ENCODE data around the gene DIP2C. TPM values are rescaled to one million over a fixed set of nuclear protein-coding genes. Genes with fewer than 3 reads are reported as not detected.

Gene DIP2C
- total RNA-seq, 1 experiment from 2014 or later = 11.4 TPM

- H3K4me3 Mint-ChIP-seq (ENCODE audit: unreplicated experiment) = peak overlapping the region; percentile 69
- ChIA-PET POLR2A (interaction anchor here (0.7 kb wide), 1 partner anchor 625 kb away, joined by 3 read pairs; no protein-coding TSS in a partner anchor), CTCF (interaction anchor here (1.2 to 1.6 kb wide), 2 partner anchors 107 to 353 kb away, joined by 4 to 6 read pairs; no protein-coding TSS in a partner anchor)
- H3K27me3 Mint-ChIP-seq (ENCODE audit: insufficient read depth, unreplicated experiment) = no peaks in the 10 kb centered on the region
- Histone ChIP-seq H3K9me3 (peaks cover 2% of the 10 kb centered on the region; the same call in 1 of the 2 replicates), H3K4me3 (ENCODE audit: low read depth, low read length) (0 out of 2 replicates have a peak overlapping the region, but pooled peaks have one; percentile 1), H3K4me1 (no peaks in the 10 kb centered on the region), H3K36me3 (ENCODE audit: control insufficient read depth, insufficient read depth, low read length) (no peaks in the 10 kb centered on the region), H3K27me3 (replicated peaks; ENCODE audit: control insufficient read depth, insufficient read depth, low read length) (no peaks in the 10 kb centered on the region)
- no peak for TF ChIP-seq CTCF (IDR thresholded peaks at IDR 0.05; ENCODE audit: insufficient read depth in 1 of 2, low read depth in 1 of 2, low read length in 1 of 2, severe bottlenecking in 1 of 2, unreplicated experiment in 1 of 2)
- peak; percentile 66 to 88 for DNase-seq
- peaks cover 16% of the 10 kb centered on the region for H3K36me3 Mint-ChIP-seq (ENCODE audit: insufficient read depth, unreplicated experiment)
- H3K4me1 Mint-ChIP-seq (ENCODE audit: low read depth, unreplicated experiment) = no peaks in the 10 kb centered on the region
- intact Hi-C loops (cut with micrococcal nuclease; ENCODE audit: unreplicated experiment) = no loop called here
- no TSS peak for BruUV-seq (replicated peaks)
- peak overlapping the region; percentile 63 for H3K27ac Mint-ChIP-seq (ENCODE audit: unreplicated experiment)
- no peaks in the 10 kb centered on the region for H3K9me3 Mint-ChIP-seq (ENCODE audit: unreplicated experiment)
Measured at GRCh38 chr10:436013-436697, 253.3 kb downstream of the DIP2C start.

- no peak overlapping the region for H3K4me3 Mint-ChIP-seq (ENCODE audit: unreplicated experiment)
- Histone ChIP-seq H3K9me3 (peaks cover 3% of the 10 kb centered on the region; the same call in 1 of the 2 replicates), H3K36me3 (ENCODE audit: control insufficient read depth, insufficient read depth, low read length) (no peaks in the 10 kb centered on the region), H3K4me3 (ENCODE audit: low read depth, low read length) (no peak overlapping the region), H3K27me3 (replicated peaks; ENCODE audit: control insufficient read depth, insufficient read depth, low read length) (no peaks in the 10 kb centered on the region), H3K4me1 (no peaks in the 10 kb centered on the region)
- H3K36me3 Mint-ChIP-seq (ENCODE audit: insufficient read depth, unreplicated experiment) = peaks cover 16% of the 10 kb centered on the region
- no peak for TF ChIP-seq CTCF (IDR thresholded peaks at IDR 0.05; ENCODE audit: insufficient read depth in 1 of 2, low read depth in 1 of 2, low read length in 1 of 2, severe bottlenecking in 1 of 2, unreplicated experiment in 1 of 2)
- CTCF ChIA-PET = no interaction called here
- no peaks in the 10 kb centered on the region for H3K27me3 Mint-ChIP-seq (ENCODE audit: insufficient read depth, unreplicated experiment)
- H3K4me1 Mint-ChIP-seq (ENCODE audit: low read depth, unreplicated experiment) = no peaks in the 10 kb centered on the region
- no peak for DNase-seq
- no peaks in the 10 kb centered on the region for H3K9me3 Mint-ChIP-seq (ENCODE audit: unreplicated experiment)
- no TSS peak for BruUV-seq (replicated peaks)
- intact Hi-C loops (cut with micrococcal nuclease; ENCODE audit: unreplicated experiment) = no loop called here
- H3K27ac Mint-ChIP-seq (ENCODE audit: unreplicated experiment) = no peak overlapping the region
- POLR2A ChIA-PET = no interaction called here
Measured at GRCh38 chr10:435397-435796, 254.1 kb downstream of the DIP2C start.

- intact Hi-C loops (cut with micrococcal nuclease; ENCODE audit: unreplicated experiment) = no loop called here
- no peaks in the 10 kb centered on the region for H3K4me1 ChIP-seq
- Mint-ChIP-seq H3K27ac (ENCODE audit: unreplicated experiment) (no peak overlapping the region), H3K4me1 (ENCODE audit: low read depth, unreplicated experiment) (no peaks in the 10 kb centered on the region), H3K9me3 (ENCODE audit: unreplicated experiment) (no peaks in the 10 kb centered on the region), H3K36me3 (ENCODE audit: insufficient read depth, unreplicated experiment) (peaks cover 6% of the 10 kb centered on the region), H3K4me3 (ENCODE audit: unreplicated experiment) (no peak overlapping the region), H3K27me3 (ENCODE audit: insufficient read depth, unreplicated experiment) (no peaks in the 10 kb centered on the region)
- ChIA-PET CTCF (no interaction called here), POLR2A (no interaction called here)
- no peak overlapping the region for H3K4me3 ChIP-seq (ENCODE audit: low read depth, low read length)
- TF ChIP-seq CTCF (IDR thresholded peaks at IDR 0.05; ENCODE audit: insufficient read depth in 1 of 2, low read depth in 1 of 2, low read length in 1 of 2, severe bottlenecking in 1 of 2, unreplicated experiment in 1 of 2) = no peak
- H3K9me3 ChIP-seq = peaks cover 3% of the 10 kb centered on the region; the same call in 1 of the 2 replicates
- no peaks in the 10 kb centered on the region for H3K27me3 ChIP-seq (replicated peaks; ENCODE audit: control insufficient read depth, insufficient read depth, low read length)
- no peaks in the 10 kb centered on the region for H3K36me3 ChIP-seq (ENCODE audit: control insufficient read depth, insufficient read depth, low read length)
- DNase-seq = no peak
- no TSS peak for BruUV-seq (replicated peaks)
Measured at GRCh38 chr10:429696-430095, 259.8 kb downstream of the DIP2C start.
